ENCODE results near the gene AFAP1L1.

The AFAP1L1 gene

GRCh38 chr5:149314571-149315111 is 43.0 kb downstream of the AFAP1L1 start:
- no peak for TF ChIP-seq CTCF (IDR thresholded peaks at IDR 0.05; ENCODE audit: control extremely low read depth, extremely low read depth, low read depth, missing control alignments)
- POLR2A ChIA-PET = no interaction called here
- no peak for DNase-seq (ENCODE audit: extremely low spot score)
- CTCF ChIA-PET = interaction anchor here (1.0 to 2.6 kb wide), 15 partner anchors 9 to 250 kb away, joined by 3 to 19 read pairs (median 5); partner anchors contain the start of gene GRPEL2

- no peak for TF ChIP-seq CTCF (IDR thresholded peaks at IDR 0.05; ENCODE audit: control extremely low read depth, extremely low read depth, low read depth, missing control alignments)
- CTCF ChIA-PET = interaction anchor here (1.0 to 2.6 kb wide), 7 partner anchors 10 to 249 kb away, joined by 3 to 19 read pairs (median 5); no protein-coding TSS in a partner anchor
Observed at GRCh38 chr5:149315753-149316152, 44.1 kb downstream of the AFAP1L1 start.

DNA sequence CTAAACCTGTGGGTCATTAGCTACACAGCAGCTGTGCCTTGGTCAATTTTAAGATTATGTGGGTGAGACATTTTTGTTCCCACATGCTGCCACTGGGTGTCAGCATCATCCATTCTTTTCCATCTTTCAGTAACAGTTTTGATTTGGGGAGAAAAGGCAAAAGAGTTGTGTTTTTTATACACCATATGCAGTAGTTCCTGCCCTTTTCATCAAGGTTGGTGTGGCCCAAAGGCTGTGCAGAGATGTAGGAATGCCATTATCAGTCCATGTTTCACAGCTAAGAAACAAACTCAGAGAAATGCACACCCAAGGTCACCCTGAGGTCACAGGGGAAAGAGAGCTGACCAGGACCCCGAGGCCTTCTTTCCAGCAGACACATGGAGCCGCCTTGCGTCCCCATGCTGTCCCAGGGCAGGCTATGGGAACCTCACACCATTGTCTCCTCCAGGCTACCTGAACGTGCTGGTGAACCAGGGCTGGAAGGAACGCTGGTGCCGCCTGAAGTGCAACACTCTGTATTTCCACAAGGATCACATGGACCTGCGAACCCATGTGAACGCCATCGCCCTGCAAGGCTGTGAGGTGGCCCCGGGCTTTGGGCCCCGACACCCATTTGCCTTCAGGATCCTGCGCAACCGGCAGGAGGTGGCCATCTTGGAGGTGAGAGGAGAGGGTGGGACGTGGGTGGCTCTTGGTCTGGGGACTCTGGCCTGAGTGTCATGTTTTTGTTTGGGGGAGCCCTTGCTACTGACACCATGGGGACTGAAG is 45.8 kb downstream of the AFAP1L1 start:
- peak; percentile 75 for DNase-seq (ENCODE audit: extremely low spot score)
- POLR2A ChIA-PET = no interaction called here
- TF ChIP-seq CTCF (IDR thresholded peaks at IDR 0.05; ENCODE audit: control extremely low read depth, extremely low read depth, low read depth, missing control alignments) = peak; percentile 74
- CTCF ChIA-PET = interaction anchor here (0.6 to 12.6 kb wide), 24 partner anchors 9 to 683 kb away, joined by 3 to 152 read pairs (median 4); partner anchors contain the start of genes CSNK1A1, GRPEL2, HMGXB3 and PCYOX1L

More at GRCh38 chr5:149315753-149316152, 44.1 kb downstream of the AFAP1L1 start:
- POLR2A ChIA-PET = no interaction called here
- no peak for DNase-seq (ENCODE audit: extremely low spot score)

GRCh38 chr5:149319174-149319573 is 47.5 kb downstream of the AFAP1L1 start:
- ChIA-PET POLR2A (no interaction called here), CTCF (interaction anchor here (1.2 to 12.6 kb wide), 2 partner anchors 51 to 116 kb away, joined by 3 to 152 read pairs; no protein-coding TSS in a partner anchor)
- DNase-seq (ENCODE audit: extremely low spot score) = no peak
- TF ChIP-seq CTCF (IDR thresholded peaks at IDR 0.05; ENCODE audit: control extremely low read depth, extremely low read depth, low read depth, missing control alignments) = no peak

- DNase-seq (ENCODE audit: extremely low spot score) = no peak
- TF ChIP-seq CTCF (IDR thresholded peaks at IDR 0.05; ENCODE audit: control extremely low read depth, extremely low read depth, low read depth, missing control alignments) = no peak
- ChIA-PET CTCF (interaction anchor here (0.8 to 12.6 kb wide), 9 partner anchors 10 to 244 kb away, joined by 3 to 152 read pairs (median 3); no protein-coding TSS in a partner anchor), POLR2A (no interaction called here)
Observed at GRCh38 chr5:149320791-149321330, 49.2 kb downstream of the AFAP1L1 start.

DNA sequence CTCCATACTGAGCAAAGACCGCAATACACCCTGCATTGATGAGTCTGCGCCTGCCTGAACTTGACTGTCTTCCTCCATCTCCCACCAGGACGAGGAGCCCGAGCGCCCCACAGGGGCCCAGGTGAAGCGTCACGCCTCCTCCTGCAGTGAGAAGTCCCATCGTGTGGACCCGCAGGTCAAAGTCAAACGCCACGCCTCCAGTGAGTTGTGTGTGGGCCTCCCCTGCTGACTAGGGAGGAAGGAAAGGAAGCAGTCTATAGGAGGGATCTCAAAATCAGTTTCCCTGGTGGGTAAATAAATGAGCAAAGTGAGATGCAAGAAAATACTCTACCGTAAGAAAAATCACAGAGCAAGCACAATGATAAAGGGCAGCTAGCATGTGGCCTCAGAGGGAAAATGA is 50.9 kb downstream of the AFAP1L1 start:
- DNase-seq (ENCODE audit: extremely low spot score) = no peak
- TF ChIP-seq CTCF (IDR thresholded peaks at IDR 0.05; ENCODE audit: control extremely low read depth, extremely low read depth, low read depth, missing control alignments) = no peak
- POLR2A ChIA-PET = no interaction called here
- CTCF ChIA-PET = interaction anchor here (0.7 to 12.6 kb wide), 4 partner anchors 10 to 47 kb away, joined by 3 to 152 read pairs (median 3); partner anchors contain the start of gene GRPEL2
